Tibial nerve (tissue), 4 donors: ENCODE results near the gene LRRC3C.

Source experiments
- CTCF ChIP-seq, 5 experiments: fragments of 200-600 bp in 3 of 5; fragments of 450-650 bp in 2 of 5; sonication (generic) in 3 of 5; IDR thresholded peaks; one replicate each; pipeline ENCODE4 v1.5.1; 2016 to 2019; ENCODE audit warnings: antibody characterized with exemption in 5 of 5, mild to moderate bottlenecking in 3 of 5, moderate library complexity in 2 of 5
- EP300 ChIP-seq, 2 donors: sonication (generic); formaldehyde crosslinking; IDR thresholded peaks; one replicate each; pipeline ENCODE4 v1.6.1; 2017; ENCODE audit warnings: antibody characterized with exemption in 2 of 2, mild to moderate bottlenecking in 1 of 2
- POLR2A ChIP-seq, 2 donors: fragments of 450-650 bp; IDR thresholded peaks; one replicate each; pipeline ENCODE4 v1.6.1; 2017; ENCODE audit warnings: antibody characterized with exemption in 2 of 2, mild to moderate bottlenecking in 2 of 2, moderate library complexity in 2 of 2

- TF ChIP-seq CTCF (IDR thresholded peaks at IDR 0.05) (no peak), POLR2A (IDR thresholded peaks at IDR 0.05) (no peak), EP300 (IDR thresholded peaks at IDR 0.05) (no peak)
These were observed 1.4 kb upstream of the LRRC3C start for GRCh38 chr17:39926135-39926587.
